Hematopoietic multipotent progenitor cell treated with erythropoietin and hydrocortisone succinate and interleukin-3 and kit ligand, for 4 days (in vitro differentiated cells): ENCODE measurements around the gene TPP2.

ENCODE experiments used
- DNase-seq: peaks from one replicate; pipeline ENCODE4 v3.0.0-alpha.2; 2015

Gene TPP2

DNA sequence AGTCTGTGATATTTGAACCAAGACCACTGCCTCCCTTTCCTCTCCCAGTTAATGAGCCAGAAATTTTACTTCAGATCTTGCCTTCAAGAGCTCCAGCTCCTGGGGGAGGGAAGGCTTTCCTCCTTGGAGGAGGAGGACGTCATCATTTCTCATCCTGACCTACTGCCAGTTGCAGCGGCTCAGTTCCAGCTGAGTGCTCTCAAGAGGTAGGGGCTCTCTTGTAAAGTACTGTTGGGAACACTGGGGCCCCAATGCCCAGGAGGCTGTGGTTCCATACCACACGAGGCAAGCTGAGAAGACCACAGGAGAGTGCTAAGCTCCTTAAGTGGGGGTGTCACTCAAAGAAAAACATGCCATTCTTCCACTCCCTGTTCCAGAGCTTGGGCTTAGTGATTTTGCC, 61.9 kb downstream of the TPP2 start:
- DNase-seq: no peak

DNA sequence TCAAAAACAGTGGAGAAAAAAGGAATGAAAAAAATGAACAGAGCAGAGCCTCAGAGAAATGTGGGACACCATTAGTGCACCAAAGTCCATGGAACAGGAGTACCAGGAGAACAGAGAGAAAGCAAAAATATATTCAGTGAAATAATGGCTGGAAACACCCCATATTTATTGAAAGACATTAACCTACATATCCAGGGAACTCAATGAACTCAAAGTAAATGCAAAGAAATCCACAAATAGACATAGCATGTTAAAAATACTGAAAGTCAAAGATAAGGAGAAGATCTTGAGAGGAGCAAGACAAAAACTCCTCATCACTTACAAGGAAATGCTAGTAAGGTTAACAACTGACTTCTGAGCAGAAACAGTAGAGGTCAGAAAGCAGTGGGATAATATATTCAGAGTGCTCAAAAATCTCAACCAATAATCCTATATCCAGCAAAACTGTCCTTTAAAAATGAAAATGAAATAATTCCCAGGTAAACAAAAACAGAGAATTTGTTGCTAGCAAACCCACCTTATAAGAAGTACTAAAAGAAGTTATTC, 62.5 kb downstream of the TPP2 start:
- DNase-seq: no peak

DNA sequence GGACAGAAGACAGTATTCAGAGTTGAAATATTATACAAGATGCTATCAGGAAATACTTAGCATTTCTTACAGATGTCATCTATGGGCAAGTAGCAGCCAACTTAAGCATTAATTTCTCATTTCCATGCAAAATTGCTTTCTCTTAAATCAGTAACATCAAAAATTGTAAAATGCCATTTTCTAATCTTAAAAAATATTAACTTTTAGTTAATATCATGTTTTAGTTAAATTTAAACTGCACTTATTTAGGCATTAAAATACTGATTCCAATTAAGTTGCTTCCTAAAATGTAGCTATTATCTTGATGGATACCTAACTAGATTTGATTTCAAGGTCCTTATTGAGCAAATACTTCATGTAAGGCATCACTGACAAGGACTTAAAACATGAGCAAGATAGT, 70.2 kb downstream of the TPP2 start:
- DNase-seq: no peak

- no peak for DNase-seq
Measured at GRCh38 chr13:102667911-102668310, 71.1 kb downstream of the TPP2 start.

DNA sequence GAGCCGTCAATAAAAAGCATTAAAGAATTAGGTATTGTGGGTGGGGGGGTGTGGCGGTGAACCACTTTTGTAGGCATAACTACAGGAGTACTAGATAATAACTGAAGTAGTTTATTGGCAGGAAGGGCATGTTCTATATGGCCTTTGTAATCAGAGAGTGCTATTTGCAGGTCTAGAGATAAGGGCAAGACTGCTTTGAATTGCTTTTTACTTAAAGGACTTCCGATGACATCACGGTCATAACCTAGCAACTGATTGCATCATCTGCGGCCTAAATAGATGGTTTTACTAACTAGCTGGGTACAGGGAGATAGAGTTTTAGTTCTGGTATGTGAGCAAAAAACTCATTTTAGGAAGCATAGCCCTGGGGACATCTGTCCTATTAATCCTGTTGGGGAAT, 73.3 kb downstream of the TPP2 start:
- DNase-seq: no peak

DNA sequence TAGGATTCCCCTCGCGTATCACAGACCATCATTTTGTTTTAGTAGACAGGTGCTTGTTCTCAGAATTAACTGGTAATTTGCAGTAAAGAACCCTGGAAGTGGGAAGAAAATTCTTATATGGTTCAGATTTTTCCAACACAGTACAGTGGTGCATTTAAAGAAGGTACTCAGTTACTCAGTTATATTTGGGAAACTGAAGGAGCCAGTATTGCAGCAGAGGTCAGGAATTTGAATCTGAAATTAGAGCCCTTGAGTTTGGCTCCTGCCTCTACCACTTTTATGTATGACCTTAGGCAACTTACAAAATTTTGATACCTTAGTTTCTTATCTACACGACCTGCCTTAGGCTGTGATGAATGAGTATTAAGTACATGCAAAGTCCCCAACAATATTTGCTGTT, 78.3 kb downstream of the TPP2 start:
- no peak for DNase-seq

DNA sequence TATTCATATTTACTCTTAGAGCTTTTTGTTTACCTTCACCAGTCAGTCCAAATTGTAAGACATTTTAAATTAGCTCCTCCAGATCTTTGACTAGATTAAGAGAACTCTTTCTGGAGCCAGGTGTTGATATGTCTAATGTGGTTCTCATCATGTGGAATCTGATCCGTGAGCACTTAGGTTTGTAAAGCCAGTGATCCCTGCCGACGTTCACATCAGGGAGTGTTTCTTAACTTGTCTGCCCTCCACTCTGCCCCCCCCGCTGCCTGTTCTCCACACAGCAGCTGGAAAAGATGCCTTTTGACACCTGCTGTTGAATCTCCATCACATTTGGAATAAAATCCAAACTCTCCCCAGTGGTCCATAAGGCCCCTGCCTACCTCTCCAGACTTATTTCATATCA, 80.3 kb downstream of the TPP2 start:
- DNase-seq: no peak

- DNase-seq: no peak
Measured at GRCh38 chr13:102678339-102679107, 81.7 kb downstream of the TPP2 start.

GRCh38 chr13:102679449-102680132, 82.8 kb downstream of the TPP2 start:
- DNase-seq: no peak

DNA sequence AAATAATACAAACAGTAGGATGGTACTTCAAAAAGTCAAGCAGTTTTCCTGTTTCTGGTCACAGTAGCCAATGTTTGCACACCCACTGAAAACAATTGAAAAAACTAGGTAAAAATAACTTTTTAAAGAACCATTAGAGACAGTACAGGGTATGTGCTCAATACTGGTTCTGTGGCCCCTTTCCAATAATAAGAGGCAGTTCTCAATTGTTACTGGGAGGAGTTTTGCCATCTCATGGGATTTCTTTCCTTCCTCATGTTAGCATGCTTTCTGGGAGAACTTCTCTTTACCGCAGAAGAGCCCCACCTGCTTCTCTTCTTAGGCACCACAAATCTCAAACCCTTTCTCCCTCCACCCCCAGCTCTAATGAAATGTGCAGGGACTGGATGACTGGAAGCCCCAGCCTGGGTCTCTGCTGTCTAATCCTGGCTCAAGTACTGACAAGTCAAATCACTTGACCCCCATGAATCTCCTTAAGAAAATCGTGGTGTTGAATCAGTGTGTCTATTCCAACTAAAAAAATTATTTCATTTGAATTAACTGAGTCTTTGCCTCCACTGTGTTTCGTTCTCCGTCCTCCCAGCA, 83.4 kb downstream of the TPP2 start:
- DNase-seq: no peak

DNA sequence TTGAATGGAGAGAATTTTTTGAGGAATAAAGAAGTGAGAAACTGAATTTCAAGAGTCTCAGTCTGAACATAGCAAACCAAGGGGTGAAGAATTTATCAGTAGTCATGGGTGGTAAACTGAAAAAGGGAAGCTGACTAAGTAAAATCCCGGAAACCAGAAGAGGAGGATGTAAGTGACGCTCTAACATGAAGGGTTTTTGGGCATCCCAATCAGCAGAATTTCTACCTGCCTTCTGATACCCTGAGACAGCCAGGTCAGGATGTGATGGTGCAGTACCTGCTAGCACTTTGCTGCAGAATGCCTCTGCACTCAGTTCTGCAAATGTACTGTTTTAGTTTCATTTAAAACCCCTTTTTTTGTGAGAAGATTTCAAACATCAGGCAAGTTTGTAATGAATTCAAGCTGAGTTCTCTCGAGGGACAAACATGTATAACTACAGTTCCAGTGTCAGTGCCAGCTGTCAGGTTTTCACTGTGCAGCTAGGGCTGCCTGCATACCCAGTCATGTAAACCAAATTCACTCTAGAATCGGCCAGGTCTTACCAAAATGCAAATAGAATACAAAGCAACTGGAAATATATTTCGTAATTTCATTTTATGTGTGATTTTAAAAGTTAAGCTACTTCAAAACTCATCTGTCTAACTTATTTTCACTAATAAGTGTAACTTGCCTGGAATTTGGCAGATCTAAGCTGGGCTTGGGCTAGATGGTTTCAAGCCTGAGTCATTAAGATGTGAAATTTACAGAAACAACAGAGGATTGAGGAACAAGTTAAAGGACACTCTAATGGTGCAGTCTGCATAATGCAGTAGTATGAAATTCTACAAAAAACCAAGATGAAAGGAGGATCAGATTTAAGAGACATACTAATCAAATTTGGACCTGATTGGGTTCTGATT, 84.3 kb downstream of the TPP2 start:
- DNase-seq: peak; percentile 67

GRCh38 chr13:102682211-102682610, 85.4 kb downstream of the TPP2 start:
- DNase-seq: no peak

DNA sequence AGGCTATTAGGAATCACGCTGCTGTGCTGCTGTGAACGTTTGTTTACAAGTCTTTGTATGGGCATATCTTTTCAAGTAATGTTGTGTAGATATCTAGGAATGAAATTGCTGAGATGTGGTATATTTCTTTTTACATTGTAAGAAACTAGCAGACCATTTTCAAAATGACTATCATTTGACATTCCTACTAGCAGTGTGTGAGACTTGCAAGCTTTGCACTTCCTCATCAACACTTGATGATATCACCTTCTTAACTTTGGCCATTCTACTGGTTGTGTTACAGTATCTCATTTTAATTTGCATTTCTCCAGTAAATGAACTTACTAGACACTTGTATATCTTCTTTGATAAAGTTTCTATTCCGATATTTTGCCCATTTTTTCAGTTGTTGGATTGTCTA, 85.9 kb downstream of the TPP2 start:
- DNase-seq: no peak

GRCh38 chr13:102683637-102684036, 86.9 kb downstream of the TPP2 start:
- DNase-seq: no peak

GRCh38 chr13:102686024-102686423, 89.2 kb downstream of the TPP2 start:
- no peak for DNase-seq

DNA sequence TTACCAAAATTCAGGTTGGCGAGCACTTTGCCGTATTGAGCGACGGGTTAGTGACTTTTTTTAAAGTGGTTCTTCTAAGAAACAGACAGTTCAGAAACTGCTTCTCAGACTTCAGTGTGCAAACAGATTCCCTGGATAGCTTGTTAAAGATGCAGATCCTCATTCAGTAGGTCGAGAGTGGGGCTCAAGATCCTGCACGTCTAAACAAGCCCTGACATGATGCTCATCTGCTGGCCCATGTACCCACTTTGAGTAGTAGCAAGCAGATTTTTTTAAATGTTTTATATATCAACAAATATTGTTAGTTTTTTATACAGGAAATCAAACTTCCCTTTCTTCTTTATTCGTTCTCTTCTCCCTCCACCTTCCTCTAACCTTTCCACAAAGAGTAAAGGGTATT, 90.7 kb downstream of the TPP2 start:
- DNase-seq: no peak

- DNase-seq: no peak
Measured at GRCh38 chr13:102688306-102688973, 91.7 kb downstream of the TPP2 start.

GRCh38 chr13:102690883-102691282, 94.1 kb downstream of the TPP2 start:
- DNase-seq: no peak

DNA sequence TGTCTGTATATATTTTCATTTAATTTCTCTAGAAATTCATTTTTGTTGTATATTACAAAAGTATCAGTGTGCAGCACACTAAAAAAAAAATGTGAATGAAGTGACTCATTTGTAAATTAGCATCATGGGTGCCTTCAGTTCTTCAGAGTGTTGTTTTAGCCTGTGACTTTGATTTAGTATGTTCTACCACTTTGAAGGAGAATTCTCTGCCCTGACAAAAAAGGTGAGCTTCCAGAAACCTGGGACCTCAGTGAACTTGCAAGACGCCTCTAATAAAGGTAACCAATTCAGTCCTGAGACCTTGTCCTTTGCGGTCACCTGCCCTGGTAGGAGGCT, 95.7 kb downstream of the TPP2 start:
- no peak for DNase-seq

GRCh38 chr13:102693250-102693649, 96.5 kb downstream of the TPP2 start:
- no peak for DNase-seq

GRCh38 chr13:102693776-102694175, 97.0 kb downstream of the TPP2 start:
- DNase-seq: no peak

DNA sequence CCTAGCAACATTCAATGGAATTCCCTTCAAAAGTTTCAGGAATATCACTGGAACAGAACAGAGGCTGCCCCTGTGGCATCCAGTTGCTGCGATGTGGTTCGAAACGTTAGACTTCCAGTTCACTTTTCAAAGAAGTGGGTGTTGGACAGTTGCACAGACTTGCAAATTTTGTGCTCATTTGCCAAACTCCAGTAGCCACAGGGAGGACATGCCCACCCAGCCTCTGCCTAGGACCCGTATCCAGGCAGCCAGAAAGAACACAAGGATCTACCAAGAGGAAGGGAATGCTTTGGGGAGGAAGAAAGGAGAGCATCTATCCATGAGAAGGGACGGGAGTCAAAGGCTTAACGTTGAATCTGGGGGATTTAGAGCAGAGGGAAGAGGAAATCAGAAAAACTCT, 98.2 kb downstream of the TPP2 start, which contains the start of gene METTL21C:
Gene METTL21C (minus strand): TSS at position 108 of the 400 bp plus-strand sequence. CDS start 546 bp downstream, outside the sequence.
- DNase-seq: no peak
